Head of caudate nucleus (tissue), 42 donors: Measurements from ENCODE around the gene MEIS1.

Experiments
- DNase-seq, 42 donors: peaks; one replicate each; pipeline versions ENCODE4 v3.0.0 to v3.0.0-alpha.2; 2020 to 2021; ENCODE audit warnings: mixed read lengths in 7 of 42
- intact Hi-C: fragments of 100-400 bp; cut with DNase I; formaldehyde crosslinking; loops from one replicate; pipeline ENCODE4 v1.15.0; 2022

The MEIS1 gene

DNA sequence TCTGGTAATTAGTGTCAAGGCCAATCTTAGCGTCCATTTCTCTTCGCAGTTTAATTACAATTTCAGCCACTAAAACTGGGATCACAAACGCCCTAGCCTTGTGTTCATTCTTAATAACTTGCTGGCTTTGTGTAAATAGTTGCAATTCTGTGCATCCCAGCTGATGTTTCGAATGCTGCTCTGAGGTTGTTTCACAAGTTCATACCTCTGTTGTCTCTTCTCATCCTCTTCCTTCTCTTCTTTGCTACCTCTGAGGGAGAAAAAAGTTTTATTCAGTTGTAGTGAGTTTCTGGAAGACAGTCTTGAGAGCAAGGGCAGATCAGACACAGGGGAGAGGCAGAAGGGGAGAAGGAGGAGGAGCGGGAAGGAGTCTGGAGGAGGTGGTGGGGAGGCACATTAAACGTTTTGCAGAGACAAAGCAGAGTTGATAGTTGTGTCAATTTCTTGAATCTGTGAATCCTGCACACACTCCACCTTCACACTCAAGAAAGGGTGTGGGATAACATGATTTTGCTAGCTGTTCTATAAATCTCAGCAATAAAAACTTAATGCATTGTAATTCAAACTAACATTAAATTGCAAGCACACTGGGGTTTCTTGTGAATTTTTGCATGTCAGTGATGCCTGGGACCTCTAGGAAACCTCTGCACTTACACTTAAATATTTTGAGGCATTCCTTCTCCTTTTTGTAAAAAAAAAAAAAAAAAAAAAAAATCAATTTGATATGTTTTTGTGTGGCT is 6.8 kb downstream of the MEIS1 start:
- peak in 1 of 42 donors; percentile 11 for DNase-seq
- intact Hi-C loops, result no loop called here

DNA sequence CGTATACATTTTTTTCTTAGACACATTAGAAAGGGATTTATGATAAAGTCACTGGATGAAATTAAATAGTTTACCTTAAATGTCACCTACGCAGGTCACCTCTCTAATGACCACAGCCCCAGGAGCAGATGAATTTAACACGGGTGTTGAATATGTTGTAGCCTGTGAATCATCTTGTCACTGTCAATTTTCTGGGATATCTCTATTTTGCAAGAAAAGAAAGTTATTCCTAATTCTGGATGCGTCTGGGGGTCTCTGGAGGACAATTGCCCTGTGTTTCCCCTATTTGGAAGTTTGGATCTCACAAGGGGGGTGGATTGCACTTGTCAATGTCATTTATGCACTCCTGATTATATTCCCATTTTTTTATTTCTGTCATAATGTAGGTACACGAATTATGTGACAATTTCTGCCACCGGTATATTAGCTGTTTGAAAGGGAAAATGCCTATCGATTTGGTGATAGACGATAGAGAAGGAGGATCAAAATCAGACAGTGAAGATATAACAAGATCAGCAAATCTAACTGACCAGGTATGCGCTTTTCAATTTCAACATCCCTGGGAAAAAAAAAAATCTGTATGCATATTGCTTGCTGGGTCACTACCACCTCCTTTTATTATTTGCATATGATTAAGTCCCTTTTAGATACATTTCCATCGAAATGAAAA is 7.7 kb downstream of the MEIS1 start:
- no peak for DNase-seq
- intact Hi-C loops, result no loop called here

DNA sequence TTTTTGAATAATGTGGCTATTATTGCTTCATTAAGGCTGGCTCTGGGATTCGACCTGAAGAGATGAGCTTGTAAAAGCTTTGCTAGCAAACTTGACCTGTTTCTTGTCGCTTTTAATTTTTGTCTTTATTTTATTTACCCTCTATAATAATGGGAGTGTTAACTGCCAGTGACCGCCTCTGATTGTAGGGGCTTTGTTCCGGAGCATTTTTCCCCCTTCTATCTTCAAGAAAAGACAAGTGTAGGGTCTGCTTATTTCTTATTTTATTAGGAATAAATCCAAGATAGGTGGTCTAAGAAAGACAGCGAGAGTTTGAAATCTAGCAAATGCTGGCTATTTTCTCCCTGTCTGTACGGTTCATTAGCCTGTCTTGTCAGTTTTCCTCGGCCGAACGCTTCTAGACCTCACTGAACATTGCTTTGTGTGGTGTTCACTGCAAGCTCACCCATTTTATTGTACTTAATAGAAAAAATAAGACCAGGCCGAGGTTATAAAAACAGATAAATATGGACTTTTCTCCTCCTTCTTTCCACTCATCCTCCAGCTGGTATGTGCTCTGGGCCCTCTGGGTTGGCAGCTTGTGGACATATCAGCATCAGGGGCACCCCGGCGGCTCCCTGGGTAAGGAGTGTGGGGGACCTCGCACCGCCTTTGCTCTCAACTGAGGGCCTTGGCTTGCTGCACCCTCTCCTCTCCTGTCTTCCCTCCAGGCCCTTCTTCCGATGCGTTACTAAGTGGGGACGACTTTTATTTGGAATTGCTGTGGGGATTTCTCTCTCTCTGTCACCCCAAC is 8.5 kb downstream of the MEIS1 start:
- intact Hi-C loops, result no loop called here

DNA sequence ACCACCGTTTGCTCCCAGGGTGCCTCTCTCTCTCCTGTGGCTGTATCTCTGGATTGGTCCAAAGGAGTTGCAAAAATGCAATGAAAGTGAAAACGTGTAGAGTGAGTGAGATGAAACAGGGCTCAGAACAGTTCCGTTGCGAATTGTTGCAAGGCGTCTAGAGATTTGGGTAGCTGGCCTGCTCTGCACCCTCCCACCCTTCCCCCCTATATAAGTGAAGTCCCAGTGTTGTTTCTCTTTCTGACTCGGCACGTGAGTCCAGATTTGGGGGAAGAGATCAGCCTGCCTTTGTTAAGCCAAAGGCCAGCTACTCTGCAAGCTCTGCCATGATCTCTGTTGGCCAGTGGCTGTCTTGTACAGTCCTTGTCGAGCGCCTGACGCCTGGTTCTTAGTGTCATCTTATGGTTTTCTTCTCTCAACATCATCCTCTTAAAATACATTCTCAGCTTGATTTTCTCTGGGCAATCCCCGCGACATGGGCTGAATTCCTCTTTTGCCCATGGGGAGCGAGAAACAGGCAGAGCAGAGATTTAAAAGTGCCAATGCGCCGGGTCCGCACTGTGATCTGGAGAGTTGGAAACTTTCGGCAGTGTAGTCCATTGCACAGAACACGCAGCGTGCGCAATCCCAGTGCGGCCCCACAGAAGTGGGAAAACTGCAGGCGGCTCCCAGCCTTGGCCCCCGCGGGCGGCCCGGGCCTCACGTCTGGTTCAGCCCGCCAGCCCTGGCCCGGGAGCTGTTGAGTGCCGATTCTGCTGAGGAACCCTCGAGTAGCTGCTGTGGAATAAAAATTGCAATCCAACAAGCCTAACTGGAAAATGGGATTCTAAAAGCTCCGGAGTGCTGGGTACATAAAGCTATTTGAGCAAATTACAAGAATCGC is 9.3 kb downstream of the MEIS1 start:
- peak in 1 of 42 donors; percentile 42 for DNase-seq
- intact Hi-C loops, result no loop called here

More for the DNA sequence above, 8.5 kb downstream of the MEIS1 start:
- DNase-seq, result peak in 1 of 42 donors; percentile 44

DNA sequence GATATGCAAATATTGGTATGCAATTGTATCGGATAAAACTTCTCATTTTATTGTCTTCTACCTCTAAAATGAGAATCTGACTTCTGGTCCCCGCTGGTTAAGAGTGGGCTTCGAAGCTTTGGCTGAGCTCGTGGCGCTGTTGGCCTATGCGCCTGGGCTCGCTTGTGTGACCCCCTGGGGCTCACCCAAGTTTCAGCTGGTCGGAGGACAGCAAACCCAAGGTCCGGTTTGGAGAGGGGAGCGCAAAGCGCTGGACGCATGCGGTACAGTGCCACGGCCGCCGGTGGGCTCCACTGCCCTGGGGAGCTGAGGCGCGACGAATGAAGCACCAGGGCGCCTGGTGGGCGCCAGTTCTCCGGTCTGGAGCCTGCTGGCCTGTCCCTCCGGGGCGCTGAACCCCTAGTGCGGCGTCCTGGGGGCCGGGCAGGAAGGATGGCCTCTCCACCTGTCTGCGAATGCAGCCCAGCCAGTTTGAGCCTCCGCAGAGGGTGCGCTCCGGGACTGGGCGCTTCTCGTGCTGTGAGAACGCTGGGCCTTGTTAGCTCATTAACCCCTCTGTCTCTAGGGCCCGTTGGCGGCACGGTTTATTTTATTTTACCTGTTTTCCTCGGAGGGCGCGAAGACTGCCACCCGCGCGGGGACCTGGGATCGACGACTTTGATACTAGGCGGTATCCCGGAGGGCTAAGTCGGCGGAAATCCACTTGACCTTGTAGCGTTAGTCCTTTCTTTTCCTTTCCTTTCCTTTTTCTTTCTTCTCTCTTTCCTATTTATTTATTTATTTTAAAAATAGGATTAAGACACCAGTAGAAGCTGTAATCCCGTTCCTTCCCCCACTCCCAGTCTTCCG is 10.4 kb downstream of the MEIS1 start:
- intact Hi-C loops, result no loop called here
- DNase-seq, result peak in 2 of 42 donors; percentile 13 to 45

DNA sequence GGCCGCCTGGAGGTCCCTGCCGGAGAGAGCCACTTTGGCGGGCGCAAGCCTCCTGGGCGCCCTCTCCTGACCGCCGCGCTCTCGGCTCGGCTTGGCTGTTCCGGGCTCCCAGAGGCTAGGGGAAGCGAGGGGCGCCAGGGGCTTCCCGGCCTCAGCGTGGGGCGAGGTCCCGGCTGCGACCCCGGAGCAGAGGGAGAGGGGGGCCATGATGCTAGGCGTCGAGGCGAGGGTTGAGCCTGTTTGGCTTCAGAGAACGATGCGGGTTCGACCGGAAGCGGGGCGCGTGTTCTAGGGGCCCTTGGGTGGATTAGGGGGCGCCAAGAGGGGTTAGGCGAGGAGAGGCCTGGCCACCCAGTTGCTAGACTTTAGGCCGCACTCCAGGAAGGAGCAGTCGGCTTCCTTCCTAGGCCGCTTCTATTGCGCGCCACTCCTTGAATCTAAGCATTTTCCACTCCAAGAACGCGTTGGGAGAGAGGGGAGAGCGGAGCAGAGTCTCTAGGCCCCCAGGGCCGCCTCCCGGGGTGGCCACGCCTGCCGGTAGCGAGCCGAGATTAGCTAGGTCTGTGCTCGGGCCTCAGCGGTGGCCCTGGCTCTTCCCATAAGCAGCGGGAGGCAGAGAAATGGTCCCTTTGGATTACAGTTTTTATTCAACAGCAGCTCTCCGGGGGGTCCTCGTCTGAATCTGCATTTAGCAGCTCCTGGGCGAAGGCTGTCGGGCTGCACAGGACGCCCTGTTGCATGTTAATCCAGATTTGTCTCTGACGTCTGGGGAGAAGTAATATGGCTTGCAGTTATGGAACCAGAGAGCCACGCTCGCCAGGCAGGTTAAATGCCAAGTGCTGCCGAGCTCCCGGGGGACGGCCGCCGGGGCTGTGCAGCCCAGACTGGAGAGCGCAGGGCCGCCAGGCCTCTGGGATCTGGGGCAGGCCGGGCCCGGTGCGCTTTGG is 11.3 kb downstream of the MEIS1 start:
- DNase-seq, result peak in 13 of 42 donors; percentile 8 to 71 (median 46)
- intact Hi-C loops, result no loop called here

DNA sequence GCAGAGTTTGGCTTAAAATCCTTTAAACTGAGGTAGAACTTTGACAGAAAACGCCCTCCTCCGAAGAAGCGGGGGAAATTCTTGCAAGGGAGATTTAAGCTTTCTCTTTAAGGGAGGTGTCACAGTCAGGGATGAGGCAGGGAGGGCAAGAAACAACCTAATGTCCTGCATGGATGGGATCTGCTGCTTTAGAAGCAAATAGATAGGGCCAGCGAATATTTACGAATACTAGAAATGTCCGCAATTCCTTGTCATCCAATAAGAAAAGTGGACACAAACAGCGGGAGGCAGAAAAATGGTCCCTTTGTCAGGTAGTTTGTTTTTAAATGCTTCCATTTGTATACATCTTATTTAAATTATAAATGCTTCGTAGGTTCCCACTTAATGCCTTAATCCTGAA is 12.0 kb downstream of the MEIS1 start:
- intact Hi-C loops, result no loop called here
- no peak for DNase-seq

DNA sequence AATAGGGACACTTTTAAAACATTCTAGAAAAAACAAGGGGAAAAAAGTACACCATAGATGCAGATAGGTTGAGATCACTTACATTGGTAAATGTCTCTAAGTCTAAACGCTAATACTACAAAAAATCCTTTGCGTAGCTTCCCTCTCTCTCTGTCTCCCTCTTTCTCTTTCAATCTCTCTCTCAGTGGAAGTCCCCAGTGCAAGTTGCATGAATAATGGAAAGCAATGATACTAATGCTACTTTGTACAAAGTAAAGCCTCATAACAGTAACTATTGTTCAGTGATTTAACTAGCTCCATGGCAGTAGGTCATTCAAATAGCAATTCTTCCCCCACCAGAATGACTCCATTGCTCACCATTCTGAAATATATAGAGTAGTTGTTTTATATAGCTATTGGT is 12.8 kb downstream of the MEIS1 start:
- DNase-seq, result no peak
- intact Hi-C loops, result no loop called here

DNA sequence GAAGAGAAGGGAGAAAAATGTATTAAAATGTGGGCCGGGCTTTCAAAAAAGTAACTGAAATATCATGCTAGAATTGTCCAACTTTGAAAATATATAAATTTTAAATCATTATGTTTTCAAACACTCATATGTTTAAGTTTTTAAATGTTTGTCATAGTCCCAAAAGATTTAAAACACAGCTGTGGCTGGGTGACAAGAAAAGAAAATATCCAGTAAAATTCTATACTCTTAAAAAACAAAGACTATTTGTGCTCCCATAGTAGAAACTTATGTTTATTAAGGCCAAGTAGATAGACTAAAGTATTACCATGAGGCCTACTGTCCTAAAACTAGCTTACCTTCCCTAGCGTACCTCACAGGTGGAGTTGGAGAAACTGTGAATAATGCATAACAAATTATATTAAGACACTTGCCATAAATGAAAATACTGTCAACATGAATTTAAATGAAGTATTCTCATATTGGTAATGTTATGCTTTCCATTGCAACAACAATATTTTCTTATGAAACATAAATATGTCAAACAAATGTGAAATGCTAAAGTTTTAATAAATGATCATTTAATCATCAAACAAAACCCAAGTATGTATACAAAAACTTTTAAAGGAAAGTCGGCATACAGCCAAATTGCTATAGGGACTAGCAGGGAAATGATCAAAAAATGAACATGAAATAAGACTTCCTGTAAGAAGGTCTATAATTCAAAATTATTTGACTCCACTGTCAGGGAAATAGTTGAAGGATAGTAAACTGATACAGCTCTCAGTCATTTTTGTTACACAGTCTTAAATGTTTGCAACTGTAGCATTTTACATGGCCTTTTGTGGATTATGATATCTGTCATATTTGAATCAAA is 13.4 kb downstream of the MEIS1 start:
- no peak for DNase-seq
- intact Hi-C loops, result no loop called here

DNA sequence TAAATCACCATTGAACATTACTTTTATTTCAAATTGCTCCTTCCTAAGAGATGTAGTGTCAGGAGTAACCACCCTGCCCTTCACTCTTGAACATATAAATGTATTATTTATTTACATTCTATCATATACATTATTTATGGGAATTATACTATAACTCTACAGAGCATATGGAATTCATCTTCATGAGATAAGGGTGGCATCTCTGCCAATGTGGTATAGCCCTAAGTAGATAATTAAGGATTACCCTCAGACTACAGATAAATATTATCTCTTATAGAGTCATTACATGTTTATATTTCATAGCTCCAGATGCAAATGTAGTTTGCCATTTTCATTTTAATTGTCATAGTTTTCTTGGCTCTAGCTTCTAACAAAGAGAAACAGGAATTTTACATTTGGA is 17.3 kb downstream of the MEIS1 start:
- intact Hi-C loops, result no loop called here
- DNase-seq, result no peak

DNA sequence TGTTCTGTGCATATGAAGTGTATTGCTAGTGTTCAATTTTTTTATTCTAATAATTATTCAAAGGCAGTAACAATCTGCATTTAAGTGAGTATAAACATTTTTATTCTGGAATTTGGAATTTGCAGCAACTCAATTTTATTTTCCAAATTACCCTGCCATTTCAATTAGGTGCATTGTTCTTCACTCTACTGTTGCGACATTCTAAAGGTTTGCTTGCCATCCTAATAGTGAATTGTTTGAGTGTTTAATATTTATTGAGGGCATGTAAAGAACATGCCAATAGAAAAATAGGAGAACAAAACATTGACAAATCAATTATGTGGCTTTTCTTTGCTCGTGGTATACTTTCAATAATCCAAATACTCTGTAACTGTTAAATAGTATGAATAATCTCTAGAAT is 18.0 kb downstream of the MEIS1 start:
- no peak for DNase-seq
- intact Hi-C loops, result no loop called here

DNA sequence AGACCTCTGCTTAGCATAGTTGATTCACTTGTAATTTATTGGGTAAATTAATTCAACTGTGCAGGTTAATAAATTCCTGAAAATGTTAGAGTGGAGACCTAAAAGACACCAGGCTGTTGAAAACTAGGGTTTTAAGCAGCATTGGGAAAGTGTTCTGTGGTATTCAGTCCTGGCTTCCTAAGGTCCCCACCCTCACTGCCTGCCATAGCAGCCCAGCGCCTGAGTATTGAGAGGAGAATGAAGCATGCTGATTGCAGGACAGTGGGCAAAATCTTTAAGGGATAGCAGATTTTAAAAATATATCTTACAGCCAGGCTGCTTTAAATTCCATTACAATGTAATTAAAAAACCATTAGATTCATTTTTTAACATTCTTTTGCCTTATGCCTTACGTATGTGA is 20.6 kb downstream of the MEIS1 start:
- DNase-seq, result no peak
- intact Hi-C loops, result no loop called here

DNA sequence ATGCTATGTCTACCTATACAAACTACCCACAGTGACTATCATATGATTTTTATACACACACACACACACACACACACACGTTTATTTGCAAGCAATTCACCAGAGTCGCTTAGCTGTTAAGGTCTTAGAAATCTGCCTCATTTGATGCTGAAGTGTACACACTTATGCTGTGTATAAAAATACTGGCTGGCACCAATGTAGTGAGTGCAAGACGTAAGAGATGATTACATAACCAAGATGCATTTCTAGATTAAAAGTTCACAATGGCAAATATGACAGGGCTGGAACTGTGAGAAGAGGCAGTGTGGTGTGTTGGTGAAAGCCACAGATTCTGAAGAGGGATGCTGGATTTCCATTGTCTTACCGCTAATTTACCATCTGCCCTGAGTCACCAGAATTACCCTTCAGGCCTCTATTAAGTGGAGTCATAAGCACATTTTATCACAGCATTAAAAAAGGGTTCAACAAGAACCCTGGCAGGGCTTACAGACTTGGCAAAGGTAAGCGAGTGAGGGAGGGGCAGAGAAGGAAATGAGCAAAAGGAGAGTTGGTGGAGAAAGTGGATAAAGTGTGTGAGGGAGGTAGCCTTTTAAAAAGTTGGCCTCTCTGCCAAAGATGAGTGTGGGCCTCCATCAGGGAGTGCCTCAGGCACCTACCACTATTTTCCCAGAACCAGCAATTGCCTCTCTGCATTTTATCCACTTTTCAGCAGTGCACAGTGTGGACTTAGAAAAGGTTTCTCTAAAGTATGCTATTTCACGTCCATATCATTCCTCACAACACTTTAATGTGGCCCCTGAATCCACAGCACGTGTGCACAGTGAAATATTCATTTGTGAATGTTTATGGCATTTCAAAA is 21.5 kb downstream of the MEIS1 start:
- no peak for DNase-seq
- intact Hi-C loops, result no loop called here

DNA sequence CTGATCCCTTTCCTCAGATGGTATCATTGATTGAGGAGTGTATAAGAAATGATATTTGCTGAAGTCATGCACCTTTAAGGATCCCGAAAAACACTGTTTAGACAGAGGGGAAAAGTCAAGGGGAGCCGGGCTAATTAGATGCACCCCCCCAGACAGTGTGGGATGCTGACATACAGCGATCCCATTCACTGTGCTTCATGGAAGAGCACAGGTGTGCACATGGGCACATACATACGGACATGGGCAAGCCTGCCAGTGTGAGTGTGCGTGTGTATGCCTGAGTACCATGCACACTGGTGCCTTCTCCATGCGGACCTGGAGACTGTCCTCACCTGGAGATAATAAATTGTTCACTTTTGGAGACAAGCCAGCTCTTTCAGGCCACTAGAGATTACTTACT is 22.6 kb downstream of the MEIS1 start:
- intact Hi-C loops, result no loop called here
- DNase-seq, result no peak

DNA sequence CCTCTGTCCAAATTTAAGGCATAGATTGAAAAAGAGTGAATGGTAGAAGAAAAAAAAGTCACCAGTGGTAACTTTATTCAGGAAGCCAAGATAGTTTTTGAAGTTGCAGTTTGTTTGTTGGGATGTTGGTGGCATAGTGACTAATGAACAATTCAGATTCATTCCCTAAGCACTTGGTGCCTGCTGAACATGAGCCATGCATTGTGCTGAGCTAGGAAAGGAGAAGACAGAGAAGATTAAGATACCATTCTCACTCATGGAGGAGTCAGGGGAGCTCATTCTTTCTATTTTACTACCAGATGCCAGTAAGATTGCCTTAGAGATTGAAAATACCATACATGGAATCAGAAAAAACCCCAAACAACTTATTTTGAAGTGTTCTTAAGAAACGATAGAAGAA is 25.1 kb downstream of the MEIS1 start:
- intact Hi-C loops, result no loop called here
- no peak for DNase-seq
